Measurements from ENCODE around the gene HACL1.

The HACL1 gene

DNA sequence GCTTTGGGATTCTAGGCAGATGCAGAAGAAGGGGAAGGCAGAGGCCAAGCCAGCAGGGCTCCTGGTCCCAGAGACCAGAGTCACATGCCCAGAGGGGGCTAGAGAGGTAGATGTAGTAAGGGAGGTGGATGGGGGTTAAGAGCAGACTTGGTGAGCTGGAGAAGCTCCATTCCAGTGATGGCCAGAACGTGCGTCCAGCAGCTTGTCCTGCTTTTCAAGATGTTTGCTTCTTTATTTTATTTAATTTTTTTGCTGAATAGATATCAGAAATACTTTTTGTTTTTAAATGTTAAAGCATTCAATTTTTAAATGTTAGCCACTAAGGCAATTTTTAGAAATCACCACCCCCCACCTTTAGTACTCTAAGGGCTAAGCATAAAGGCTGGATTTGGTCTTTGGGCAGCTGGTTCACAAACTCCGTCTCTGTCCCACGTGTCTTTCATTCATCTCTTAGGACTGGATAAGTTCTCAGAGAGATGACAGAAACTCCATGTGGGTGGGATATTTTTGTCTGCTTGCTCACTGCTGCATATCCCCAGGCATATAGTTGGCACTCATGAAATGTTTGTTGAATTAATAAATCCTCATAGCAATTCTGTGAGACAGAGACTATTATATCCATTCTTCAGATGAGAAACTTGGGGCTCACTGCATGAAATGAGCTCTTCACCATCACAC is 86.6 kb downstream of the HACL1 start:
- TF ChIP-seq CTCF (IDR thresholded peaks at IDR 0.05; ENCODE audit: low read depth, low read length): no peak
- DNase-seq (ENCODE audit: extremely low read depth, low read depth): no peak

GRCh38 chr3:15513810-15514662 is 87.3 kb downstream of the HACL1 start:
- DNase-seq (ENCODE audit: extremely low read depth, low read depth): no peak
- TF ChIP-seq CTCF (IDR thresholded peaks at IDR 0.05; ENCODE audit: low read depth, low read length): no peak

GRCh38 chr3:15513116-15513515 is 88.3 kb downstream of the HACL1 start:
- DNase-seq (ENCODE audit: extremely low read depth, low read depth): no peak

DNA sequence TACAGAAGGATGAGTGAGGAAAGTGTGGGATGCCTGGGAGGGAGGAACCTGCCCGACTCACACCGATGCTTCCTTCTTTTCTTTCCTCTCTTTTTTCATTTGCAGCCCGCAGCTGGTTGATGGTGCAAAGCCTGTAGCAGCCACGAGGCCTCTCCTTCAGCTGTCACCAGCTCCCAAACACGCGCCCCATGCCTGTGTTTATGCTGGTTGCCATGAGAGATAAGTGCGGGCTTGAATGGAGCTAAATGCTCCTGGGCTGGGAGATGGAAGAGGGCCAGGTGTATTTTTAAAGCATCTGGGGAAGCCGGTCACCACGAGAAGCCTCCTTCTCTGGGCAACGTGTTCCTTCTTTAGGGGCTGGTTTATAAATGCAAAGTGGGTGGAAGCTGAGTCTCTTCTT is 89.2 kb downstream of the HACL1 start:
- TF ChIP-seq CTCF (IDR thresholded peaks at IDR 0.05; ENCODE audit: low read depth, low read length): no peak
- no peak for DNase-seq (ENCODE audit: extremely low read depth, low read depth)

More at GRCh38 chr3:15513116-15513515, 88.3 kb downstream of the HACL1 start:
- no peak for TF ChIP-seq CTCF (IDR thresholded peaks at IDR 0.05; ENCODE audit: low read depth, low read length)

GRCh38 chr3:15511156-15511555 is 90.2 kb downstream of the HACL1 start:
- DNase-seq (ENCODE audit: extremely low read depth, low read depth): no peak
- TF ChIP-seq CTCF (IDR thresholded peaks at IDR 0.05; ENCODE audit: low read depth, low read length): no peak

All from AG09319 (cell line).